HG03039 (cell line): ENCODE measurements around the gene XRCC6.
"Not testable (repeated sequence)": the region's sequence is repeated elsewhere in the genome, so short reads cannot be mapped to it uniquely, and the experiment has no call there.

Source experiments
- ATAC-seq: cut with Tn5 transposase; IDR thresholded peaks from one replicate; pipeline ENCODE4 v1.9.1; 2021; ENCODE audit warnings: mild to moderate bottlenecking, moderate library complexity; ENCODE audit not compliant: unreplicated experiment

XRCC6 gene

DNA sequence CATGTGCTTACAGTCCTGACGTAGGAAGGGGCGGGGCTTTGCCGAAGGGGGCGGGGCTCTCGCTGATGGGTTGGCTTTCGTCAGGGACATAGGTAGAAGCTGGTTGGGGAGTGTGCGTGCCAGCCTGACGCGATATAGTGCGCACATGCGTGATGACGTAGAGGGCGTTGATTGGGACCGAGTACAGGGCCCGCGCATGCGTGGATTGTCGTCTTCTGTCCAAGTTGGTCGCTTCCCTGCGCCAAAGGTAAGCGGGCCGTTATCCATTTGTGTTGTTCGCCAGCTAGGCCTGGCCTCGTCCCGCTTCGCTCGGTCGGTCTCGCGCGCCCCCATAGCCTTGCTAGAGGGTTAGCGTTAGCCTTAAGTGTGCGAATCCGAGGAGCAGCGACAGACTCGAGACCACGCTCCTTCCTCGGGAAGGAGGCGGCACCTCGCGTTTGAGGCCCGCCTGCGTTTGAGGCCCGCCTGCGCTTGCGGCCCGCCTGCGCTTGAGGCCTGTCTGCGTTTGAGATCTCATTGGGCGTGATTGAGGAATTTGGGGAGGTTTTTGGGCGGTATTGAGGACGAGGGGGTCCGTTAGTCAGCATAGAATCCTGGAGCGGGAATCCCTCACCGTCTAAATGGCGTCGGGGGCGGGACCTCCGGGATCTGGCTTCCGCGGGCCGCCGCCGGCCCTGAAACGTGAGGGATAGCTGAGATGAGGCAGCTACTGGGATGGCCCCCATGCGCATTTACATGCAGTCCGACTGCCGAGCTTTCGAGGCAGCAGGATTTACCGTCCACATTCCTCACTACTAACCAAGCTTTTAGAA, at the start of gene XRCC6:
Gene XRCC6 (plus strand): TSS at position 197 of the 812 bp plus-strand sequence. CDS start 710 bp downstream, outside the sequence.
- peak; percentile 79 for ATAC-seq

DNA sequence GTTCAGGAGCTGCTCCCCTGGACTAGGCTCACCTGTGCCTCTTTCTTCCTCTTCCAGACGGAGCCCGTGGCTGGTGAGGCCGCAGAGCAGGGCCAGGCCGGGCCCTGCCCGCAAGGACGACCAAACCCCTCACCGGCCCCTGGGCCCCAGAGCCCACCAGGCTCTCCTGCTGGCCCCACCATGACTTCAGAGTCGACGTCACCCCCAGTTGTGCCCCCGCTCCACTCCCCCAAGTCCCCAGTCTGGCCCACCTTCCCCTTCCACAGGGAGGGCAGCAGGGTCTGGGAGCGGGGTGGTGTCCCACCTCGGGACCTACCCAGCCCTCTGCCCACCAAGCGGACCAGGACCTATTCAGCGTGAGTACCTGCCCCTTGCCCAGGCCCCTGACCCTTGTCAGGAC, 49.3 kb upstream of the XRCC6 start:
- ATAC-seq, result no peak

DNA sequence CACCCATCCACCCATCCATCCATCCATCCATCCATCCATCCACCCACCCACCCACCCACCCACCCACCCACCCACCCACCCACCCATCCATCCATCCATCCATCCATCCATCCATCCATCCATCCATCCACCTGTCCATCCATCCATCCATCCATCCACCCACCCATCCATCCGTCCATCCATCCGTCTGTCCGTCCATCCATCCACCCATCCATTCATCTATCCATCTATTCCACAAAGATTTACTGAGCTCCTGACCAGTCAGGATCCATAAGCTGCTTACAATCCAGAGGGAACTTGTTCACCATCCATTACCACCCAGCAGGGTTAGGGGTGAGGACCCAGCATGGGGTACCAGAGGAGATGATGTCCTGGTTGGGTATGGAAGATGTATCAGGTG, 48.8 kb upstream of the XRCC6 start:
- not testable (repeated sequence) for ATAC-seq

DNA sequence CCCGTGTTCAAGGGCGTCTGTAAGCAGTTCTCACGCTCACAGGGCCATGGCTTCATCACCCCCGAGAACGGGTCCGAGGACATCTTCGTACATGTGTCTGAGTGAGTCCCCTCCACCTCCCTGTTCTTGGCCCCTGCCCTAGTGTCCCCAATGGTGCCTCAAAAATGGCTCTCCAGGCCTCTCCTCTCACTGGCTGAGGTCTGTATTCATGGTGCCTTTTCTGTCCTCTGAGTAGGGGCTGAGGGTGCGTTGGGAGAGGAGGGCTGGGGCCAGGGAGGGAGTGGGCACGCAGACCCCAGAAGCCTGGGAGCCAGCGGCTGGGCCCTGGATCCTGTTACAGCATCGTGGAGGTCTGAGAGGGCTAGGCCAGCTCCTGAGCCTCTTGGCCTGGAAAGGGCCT, 47.4 kb upstream of the XRCC6 start:
- ATAC-seq, result no peak

DNA sequence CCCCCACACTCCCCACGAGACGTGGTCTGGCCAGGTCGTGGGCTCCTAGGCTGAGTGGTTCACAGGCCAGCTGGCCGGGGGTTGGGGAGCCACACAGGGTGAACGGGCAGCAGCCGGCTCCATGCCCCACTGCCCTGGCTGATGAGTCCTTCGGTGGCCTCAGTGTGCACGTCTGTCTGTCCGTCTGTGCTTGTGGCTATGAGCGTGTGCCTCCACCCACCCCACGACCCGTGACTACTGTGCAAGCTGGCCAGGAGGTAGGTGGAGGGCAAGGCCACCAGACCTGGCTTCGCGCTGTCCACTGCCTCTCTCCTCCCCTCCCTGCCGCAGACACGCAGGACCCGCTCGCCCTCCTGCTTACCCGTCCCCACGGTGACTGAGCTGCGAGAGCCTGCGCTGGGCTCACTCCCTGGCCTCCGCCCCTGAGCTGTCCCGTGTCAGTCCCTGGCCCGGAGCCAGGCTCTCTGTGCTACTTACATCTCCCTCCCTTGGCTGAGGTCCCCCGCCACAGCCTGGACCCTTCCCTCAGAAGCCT, 46.2 kb upstream of the XRCC6 start:
- ATAC-seq, result no peak

DNA sequence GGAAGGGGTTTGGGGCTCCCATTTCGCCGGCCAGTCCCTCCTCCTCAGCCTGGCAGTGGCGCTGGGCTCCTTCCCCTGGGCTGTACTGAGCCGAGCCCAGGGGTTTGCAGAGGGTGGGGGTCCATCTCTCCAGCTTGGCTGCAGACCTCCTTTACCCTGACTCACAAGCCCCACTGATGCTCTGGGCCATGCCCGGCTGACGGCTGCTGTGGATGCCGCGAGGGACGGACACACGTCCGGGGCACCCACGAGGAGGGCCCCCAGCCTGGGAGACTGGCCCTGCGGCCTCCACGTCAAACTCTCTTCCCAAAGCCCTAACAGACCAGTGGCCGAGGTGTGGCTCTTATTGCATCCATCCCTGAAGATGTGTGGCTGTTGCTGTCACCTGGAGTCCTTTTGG, 45.6 kb upstream of the XRCC6 start:
- ATAC-seq, result no peak

DNA sequence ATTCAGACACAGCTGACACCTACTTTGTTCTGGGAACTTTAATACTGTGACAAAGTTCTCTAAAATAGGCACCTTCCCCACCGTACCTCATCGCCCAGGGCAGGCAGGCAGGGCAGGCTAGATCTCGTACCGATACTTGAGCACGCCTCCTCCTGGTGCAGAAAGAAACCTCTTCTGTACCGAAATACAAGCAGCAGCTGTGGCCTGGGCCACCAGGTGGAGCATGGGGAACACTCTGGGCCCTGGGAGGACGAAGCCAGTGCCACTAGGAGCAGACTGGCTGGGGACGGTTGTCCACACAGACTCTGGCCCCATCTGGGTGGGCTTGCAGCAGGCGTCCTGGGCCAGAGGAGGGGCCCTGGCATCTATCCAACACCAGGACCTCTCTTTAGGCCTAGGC, 44.2 kb upstream of the XRCC6 start:
- no peak for ATAC-seq

DNA sequence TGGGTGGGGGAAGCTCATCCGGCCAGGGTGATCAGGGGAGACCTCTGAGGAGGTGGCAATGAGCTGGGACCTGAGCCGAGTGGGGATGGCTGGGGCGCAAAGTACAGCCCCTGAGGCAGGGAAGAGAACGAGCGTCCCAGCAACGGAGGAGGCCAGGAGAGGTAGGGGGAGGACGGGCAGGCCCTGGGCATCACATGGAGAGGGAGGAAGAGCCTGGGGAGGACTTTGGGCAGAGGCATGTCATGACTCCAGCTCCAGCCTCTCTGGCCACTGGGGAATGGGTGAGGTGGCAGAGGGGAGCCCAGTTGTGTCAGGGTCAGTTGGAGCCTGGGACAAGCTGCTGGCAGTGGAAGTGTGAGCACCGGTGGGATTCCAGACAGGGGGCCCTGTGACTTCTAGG, 43.0 kb upstream of the XRCC6 start:
- ATAC-seq, result no peak

DNA sequence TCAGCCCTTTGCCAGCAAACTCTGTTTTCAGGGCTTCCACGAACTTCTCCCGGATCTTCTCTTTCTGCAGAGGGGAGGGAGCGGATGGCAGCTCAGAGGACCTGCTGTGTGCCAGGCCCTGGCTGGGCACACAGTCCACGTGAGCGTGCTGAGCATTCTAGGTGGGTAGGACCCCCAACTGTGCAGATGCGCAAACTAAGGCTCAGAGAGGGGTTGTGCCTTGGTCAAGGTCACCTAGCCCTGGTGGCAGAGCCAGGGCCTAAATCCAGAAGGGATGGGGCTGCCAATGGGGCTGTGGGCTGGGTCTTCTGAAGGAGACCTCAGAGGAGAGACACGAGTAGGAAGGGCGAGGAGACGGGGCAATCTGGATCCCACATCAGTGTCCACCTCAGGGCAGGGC, 42.3 kb upstream of the XRCC6 start:
- no peak for ATAC-seq

DNA sequence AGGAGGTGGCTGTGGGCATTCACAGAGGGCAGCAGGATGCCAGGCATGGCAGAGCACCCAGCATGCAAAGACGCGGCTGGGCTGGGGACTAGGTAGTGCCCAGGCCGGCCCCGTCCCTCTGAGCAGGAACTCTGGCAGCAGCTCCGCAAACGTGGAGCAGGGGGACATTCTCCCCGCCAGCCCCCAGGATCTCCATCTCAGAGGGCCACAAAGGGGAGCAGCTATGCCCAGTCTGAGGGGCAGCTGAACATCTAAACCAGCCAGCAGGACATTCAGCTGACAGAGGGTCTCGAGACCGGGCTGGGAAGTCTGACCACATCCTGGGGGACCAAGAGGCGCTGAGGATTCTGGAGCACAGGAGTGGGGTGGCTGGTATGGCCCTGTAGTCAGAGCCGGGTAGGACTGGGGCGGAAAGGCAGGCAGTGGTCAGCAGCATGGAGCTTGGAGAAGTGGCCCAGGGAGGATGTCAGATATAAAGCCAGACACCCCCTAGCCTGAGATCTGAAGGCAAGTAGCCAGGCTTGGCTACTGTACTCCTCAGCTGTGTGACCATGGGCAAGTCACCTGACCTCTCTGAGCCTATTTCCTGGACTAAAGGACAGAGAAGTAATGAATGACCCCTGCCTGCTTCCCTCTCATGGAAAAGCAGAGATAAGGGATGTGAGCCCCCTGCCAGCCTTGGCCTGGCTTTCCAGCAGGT, 41.6 kb upstream of the XRCC6 start:
- no peak for ATAC-seq

DNA sequence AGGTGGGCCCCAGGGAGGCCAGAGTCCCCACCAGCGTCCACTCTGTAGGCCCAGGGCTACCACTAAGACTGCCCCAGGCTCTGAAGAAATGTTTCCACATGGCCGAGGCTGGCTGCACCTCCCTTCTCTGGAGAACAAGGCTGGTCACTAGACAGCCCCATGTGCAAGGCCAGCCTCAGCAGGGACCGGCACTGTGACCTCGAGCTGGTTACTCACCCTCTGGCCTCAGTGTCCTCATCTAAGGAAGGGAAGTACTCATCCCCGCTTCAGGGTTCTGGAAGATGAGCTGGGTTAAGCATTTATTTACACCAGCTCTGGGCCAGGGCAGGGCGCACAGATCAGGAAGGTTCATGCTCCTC, 41.1 kb upstream of the XRCC6 start:
- no peak for ATAC-seq

DNA sequence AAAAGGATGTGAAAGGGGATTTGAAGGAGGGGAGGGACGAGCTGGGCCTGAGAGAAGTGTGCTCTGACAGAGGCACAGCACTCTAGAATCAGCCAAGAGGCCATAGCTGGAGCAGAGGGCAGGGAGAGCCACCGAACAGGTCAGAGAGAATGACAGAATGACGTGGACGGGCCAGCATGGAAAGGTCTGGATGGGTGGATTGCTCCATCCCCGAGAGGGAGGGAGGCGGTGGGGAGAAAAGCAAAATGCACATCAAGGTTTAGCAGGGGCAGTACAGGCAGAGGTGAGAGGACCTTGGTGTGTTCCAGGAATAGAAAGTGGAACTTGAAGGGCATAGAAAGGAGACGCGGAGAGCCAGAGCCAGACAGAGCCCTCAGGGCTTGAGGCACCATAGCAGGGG, 38.4 kb upstream of the XRCC6 start:
- ATAC-seq, result no peak

DNA sequence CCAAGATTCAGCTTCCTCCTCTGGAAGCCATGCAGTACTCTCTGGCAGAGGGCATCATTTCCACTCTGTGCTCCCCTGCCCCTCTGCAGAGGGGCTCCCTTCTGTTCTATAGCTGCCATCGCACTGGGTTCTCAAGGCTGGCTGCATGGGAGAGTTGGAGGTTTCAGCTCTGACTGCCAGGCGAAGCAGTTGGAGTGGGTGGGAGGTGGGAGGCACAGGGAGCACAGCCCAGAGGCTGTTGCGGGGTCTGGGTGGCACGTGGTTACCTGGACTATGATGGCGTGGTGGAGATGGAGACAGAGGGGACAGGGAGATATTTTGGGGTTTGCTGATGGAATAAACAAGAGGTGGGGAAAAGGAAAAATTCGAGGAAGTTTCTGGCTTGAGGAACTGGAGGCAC, 36.2 kb upstream of the XRCC6 start:
- ATAC-seq, result no peak

DNA sequence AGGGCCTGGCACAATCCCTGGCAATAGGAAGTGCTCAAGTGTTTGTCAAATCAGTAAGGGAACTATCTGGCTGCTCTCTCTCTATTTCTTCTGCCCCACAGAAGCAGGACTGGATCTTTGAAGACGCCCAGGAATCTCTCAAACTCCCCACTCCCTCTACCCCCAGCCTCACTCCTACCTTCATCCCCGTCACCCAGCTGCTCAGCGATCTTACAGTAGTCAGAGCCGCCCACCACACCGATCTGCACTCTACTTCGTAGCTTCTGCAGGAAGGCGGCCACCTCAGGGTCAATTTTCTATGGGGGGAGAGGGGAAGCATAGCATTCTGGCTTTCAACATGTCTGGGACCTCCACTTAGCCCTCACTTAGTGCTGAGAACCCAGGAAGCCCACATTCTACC, 35.2 kb upstream of the XRCC6 start:
- ATAC-seq, result no peak

DNA sequence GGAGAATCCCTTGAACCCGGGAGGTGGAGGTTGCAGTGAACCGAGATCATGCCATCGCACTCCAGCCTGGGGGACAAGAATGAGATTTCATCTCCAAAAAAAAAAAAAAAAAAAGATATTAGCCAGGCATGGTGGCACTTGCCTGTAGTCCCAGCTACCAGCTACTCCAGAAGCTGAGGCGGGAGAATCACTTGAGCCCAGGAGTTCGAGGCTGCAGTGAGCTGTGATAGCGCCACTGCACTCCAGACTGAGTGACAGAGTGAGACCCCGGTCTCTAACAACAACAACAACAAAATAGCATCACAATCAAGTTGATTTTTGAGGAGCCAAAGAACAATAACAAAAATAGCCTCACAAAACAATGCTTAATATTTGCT, 33.8 kb upstream of the XRCC6 start:
- ATAC-seq, result no peak

DNA sequence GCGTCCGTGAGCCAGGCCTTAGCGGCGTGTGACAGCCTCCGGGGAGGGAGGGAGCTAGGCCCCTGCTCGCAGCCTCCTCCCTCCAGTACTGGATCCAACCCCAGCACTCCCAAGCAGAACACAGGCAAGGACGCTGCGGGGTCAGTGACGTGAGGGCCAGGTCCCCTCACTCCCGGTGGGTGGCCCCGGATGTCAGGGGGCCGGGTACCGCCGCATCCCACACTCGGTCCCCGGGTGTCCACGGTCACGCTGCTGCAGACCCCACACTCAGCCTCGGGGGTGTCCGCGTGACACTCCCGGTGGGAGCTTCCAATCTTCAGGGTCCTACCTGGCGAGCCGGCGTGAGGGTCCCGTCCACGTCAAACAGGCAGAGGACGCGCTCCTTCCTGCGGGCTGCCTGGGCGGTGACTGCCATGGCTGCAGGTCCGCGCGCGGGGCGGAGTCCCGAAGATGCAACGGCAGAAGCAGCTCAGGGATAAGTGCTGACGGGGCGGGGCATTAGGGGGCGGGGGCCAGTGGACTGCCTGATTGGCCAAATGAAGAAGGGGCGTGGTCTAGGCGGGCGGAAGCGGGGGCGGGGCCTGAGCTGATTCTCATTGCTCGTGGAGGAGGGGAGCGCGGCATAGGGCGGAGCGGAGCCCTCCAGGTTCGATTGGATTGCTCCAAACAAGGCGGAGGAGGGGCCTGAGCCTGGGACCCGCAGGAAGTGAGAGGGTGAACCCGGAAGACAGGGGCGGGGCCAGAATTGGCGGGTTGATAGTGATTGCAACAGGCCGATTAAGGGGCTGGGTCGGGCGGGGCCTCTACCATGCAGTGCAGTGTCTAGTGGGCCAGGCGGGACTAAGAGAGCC, 31.5 kb upstream of the XRCC6 start, which contains the start of gene PMM1:
Gene PMM1 (minus strand): TSS at position 450 of the 851 bp plus-strand sequence. CDS start 35 bp downstream, at position 415.
- ATAC-seq, result peak; percentile 86

DNA sequence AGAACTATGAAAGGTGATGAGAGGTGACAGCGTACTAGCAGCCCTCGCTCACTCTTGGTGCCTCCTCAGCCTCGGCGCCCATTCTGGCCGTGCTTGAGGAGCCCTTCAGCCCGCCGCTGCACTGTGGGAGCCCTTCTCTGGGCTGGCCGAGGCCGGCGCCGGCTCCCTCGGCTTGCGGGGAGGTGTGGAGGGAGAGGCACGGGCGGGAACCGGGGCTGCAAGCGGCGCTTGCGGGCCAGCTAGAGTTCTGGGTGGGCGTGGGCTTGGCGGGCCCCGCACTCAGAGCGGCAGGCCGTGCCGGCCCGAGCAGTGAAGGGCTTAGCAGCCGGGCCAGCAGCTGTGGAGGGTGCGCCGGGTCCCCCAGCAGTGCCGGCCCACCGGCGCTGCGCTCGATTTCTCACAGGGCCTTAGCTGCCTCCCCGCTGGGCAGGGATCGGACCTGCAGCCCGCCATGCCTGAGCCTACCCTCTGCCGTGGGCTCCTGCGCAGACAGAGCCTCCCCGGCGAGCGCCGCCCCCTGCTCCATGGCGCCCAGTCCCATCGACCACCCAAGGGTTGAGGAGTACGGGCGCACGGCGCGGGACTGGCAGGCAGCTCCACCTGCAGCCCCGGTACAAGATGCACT, 27.6 kb upstream of the XRCC6 start:
- not testable (repeated sequence) for ATAC-seq

DNA sequence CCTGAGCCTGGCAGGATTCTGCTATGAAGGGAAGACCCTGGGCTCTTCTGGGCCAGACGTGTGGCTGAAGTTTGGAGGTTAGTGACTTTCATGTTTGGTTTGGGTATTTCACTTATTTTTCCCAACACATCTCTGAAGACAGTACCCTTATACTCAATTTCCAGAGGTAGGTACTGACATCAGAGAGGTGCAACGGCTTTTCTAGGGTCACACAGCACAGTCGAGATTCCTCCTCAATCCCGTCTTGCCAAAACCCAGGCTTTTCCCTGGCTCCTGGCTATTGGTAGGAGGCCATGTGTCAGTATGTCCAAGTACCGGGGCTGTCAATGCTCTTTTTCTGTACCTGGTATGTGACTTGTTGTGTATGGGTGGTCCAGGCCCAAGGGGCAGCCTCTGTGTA, 25.4 kb upstream of the XRCC6 start:
- no peak for ATAC-seq

DNA sequence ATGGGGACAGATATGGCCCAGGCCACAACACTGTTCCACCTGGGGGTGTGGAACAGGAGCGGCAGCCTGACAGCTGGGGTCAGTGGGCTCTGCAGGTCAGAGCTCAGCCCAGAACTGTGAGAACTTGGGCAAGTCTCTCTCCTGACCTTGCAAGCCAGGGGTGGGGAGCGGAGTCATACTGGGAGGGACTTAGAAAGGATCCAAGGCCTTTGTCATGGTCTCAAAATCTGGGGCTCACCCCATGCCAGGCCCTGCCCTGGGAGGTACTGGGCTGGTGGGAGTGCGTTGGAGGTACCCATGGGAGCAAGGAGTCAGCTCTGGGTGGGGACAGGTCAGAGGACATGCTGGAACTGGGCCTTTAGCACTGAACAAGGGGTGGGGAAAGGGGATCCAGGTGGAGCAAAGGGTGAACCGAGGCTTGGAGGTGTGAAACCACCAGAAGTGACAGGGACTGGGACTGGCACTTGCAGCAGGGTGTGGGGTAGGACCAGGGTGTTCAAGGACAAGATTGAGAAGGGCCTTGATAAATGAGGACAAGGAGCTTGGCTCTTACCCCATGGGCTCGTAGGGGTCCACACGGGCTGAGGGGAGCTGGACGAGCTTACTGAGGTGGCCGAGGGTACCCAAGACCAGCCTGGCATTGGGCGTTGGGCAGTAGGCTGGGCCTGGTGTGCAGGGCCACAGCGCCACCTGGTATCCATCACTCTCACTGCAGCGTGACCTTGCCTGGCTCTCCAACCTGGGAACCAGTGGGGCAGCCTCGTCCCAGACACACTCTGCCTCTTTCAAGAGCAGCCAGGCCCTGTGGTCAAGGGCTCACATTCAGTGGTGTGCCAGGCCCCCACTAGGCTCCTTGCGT, 24.1 kb upstream of the XRCC6 start:
- ATAC-seq, result no peak

DNA sequence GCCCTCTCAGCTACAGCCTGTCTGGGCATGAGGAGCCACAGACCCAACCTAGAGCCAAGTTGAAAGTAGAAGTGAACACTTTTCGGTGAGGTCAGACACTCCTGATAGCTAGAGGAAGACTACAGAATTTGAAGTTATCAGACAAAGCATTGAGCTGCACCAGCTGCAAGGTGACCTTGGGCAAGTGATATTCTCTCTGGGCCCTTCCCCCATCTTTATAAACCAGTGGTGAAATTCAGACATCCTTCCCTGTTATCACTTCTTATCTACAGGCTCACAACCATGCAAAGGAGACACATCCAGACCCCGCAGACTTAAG, 23.5 kb upstream of the XRCC6 start:
- no peak for ATAC-seq
